ENCODE data around the gene MAL.

The MAL gene

DNA sequence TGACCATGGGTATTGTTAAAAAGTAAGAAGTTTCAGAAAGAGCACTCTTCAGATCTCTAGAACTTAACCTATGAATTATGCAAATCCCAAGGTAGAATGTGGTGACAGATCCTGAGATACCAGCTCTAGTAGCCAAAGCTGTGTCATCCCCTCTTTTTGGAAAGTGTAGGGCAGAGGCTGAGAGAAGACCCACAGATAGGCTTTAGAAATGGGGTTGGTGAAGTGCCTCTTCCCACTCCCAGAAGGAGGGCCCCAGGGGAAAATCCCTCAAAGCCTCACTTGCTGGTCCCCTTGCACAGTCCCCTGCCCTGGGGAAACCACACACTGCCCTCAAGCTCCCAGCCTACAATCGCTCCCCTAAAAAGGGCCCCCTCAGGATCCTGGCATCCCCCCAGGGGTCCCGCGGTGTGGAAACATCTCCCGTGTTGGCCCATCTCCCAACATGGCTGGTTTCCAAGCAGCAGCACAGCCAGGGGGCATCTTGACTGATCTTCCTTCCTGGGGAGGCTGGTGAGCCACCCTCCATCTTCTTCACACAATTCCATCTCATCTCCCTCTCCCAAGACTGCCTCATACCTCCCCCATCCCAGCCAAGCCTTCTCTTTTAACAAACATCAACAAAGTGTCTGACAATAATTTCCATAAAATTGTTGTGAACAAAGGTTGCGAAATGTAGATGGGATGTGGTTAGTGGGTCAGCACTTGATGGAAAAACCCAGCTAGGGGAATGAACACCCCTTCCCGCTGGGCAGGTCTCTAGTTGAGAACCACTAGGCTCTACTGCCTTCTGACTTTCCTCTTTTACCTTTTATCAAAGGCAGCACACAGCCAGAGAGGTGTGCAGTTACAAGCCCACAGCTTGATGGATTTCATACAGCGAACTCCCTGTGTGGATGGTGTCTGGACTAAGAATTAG is 25.1 kb downstream of the MAL start:
- DNase-seq: no peak

DNA sequence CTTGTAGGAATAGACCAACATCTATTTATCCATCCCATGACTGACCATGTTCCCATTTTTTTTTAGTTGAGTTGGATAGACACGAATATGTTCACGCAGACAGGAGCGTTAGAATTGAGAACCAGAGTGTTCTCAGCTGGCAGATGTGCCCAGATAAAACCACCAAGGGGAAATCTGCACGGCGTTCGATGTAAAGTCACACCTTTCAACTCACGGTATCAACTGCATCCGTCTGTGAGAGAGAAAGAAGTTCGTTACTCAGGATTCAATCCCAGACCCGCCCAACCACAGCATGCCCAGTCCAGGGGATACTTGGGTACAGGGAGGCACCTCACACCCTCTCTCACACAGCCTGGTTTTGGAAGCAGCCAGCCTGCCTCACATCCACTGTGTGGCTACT is 26.1 kb downstream of the MAL start:
- no peak for DNase-seq

DNA sequence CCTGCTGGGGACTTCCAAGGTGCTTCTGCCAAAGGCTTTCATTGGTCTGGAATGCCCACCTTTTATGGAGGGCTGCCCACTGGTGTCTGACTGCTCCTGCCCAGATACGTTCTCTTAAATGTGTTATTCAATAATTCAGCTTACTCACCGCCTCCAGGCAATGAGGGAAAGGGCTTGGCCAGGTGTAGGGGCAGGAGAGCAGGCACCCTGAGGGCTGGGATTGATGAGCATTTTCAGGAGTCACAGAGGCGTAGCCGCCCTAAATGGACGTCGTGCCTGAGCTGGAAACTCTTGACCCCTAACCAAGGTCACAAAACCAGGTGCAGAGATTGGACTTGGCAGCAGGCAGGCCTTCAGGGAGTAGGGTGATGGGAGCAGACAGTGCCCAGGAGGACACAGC is 26.8 kb downstream of the MAL start:
- DNase-seq: no peak

DNA sequence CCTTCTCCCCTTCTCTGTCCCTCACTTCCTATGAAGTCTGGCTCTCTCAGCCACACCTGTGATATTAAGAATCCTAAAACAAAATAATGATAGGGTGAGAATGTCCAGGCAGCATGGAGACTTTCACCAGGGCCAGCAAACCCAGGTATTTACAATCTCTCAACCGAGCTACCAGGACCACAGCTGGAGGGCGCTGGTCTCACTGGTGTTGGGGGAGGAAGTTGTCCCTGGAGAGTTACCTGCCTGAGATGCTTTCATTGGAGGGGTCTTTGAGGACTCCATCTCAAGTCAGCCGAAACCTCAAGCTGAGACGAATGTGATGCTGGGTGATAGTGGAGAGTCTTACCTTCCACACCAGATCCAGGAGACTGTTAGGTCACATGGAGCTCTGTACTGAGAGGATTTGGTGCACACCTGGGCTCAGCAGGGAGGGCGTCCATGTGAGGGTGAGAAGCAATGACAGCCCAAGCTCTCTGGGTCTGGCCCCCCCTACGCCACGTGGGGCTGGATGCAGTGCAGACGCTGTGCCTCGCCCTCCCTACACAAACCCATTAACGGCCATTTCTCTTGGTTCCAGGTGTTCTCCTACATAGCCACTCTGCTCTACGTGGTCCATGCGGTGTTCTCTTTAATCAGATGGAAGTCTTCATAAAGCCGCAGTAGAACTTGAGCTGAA is 27.4 kb downstream of the MAL start:
- no peak for DNase-seq

DNA sequence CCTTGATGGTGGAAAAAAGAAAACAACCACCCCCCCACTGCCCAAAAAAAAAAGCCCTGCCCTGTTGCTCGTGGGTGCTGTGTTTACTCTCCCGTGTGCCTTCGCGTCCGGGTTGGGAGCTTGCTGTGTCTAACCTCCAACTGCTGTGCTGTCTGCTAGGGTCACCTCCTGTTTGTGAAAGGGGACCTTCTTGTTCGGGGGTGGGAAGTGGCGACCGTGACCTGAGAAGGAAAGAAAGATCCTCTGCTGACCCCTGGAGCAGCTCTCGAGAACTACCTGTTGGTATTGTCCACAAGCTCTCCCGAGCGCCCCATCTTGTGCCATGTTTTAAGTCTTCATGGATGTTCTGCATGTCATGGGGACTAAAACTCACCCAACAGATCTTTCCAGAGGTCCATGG is 28.0 kb downstream of the MAL start:
- no peak for DNase-seq

DNA sequence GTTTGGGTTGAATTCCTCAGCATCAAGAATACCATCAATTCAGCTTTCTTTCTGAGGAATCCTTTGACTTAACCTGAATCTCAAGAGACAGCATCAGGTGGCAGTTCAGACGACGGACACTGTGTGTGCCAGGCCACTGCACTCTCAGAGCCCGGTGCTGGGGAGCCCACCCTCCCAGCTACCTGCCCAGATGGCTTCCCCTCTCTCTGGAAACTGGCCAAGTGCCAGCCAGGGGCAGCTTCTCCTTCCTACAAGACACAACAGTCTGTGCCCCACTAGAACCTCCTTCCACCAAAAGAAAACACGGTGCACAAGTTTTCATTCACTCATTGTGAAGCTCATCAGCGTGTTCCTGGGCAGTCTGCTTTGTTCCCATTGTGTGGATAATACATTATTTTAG is 28.5 kb downstream of the MAL start:
- DNase-seq: no peak

DNA sequence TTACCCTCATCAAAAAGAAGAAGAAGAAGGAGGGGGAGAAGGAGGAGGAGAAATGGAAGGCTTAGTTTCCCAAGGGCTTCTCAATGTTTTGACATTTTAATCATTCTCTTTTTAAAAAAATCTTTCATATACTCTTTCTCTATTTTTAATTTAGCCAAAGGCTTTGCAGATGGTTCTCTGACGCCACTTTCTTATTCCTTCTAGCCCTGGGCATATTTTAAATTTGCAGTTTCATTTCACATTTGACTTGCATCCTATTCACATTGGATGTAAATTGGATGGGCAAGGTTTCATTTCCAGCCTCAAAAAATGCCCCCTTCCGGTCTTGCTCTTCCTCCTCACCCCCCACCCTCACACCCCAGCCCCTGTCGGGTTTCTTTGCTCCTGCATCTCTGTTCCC is 29.8 kb downstream of the MAL start:
- DNase-seq: no peak

DNA sequence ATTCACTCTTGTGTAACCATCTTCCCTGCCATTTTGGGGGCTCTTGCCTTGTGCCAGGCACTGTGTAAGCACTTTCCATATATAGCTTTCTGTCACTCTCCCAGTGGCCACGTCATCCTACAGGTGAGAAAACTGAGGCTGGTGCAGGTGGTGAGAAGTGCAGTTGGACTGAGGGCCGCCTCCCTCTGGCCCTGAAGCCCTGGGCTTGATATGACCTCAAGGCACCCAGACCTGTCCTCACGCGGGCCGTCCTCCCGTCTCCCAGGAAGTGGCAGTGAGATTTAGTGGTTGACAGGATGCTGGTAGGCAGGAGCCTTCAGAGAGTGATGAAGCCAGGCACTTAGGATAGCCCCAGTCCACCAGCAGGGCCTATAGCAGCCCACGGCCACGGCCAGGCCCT is 30.5 kb downstream of the MAL start:
- DNase-seq: no peak

DNA sequence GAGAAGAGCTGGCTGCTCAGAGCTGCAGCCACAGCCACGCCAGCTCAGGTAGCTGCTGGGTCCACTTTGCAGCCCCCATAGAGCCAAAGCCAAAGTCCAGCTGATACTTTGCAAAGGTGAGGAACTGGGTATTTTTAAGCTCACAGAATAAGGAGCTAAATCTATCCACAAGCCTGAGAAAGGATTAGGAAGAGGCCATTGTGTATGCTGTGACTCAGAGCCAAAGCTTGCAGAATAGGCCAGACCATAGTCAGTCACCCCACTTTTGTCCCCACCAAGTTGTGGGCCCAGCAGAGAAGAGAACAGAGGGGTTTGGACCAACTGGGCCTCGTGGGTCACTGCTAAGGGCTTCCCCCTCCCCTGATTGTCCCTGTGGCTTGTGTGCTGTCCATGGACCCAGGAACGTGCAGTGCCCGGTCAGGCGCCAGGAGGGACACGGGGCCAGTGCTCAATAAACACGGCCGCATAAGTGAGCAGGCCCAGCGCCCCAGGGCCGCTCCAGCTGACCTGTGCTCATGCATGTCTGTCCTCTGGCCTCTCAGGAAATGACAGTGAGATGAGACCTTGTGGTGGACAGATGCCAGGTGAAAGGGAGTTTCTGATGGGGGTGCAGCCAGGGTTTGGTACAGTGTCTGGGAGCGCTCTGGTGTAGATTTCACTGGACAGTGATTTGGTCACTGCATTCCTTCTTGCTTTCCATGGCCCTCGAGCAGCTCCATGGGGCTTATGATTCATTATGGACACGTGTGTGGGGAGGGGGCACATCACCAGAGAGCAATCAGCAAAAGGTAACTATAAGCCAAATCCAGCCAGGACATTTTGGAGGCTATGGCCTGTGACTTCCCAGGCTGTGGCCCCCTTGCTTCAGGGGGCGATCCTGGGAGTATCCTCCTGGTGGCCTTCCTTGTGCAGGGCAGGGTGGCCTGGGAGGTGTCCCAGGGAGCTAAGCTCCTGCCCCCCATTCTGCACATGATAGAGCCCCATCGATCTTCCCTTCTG is 31.3 kb downstream of the MAL start:
- no peak for DNase-seq

DNA sequence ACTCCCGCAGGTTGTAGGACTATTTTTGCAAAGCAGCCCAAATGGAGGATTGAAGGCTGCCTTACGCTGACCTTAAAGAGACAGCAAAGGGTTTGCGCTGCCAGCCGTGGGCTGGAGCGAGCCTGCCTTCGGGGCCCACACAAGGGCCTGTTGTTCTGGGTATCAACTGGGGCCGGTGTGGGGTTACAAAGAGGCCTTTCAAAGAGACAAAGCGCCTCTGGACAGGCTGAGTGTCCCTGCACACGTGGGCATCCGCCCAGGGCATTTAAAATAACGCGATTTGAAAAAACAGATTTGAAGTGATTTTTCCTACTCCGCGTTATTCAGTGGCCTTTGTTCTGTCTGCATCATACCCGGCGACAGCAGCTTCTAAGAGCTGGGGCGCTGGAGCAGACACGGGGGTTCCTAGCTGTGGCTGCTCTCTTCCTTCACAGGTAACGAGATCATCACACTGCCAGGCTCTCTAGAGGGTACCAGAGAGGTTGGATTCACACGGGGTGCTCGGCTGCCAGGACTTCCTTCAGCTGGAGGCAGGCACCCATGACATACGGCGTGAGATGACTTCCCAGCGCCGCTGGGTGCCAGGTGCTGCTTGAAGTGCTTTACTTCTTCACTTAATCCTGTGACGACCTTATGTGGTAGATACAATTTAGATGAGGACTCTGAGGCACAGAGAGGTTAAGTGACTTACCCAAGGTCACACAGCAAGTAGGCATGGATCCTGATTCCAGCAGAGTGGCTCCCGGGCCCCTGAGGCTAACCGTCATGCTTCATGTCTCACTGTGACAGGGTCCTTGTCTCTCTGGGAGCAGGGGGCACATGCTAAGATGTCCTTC is 32.2 kb downstream of the MAL start:
- DNase-seq: no peak

DNA sequence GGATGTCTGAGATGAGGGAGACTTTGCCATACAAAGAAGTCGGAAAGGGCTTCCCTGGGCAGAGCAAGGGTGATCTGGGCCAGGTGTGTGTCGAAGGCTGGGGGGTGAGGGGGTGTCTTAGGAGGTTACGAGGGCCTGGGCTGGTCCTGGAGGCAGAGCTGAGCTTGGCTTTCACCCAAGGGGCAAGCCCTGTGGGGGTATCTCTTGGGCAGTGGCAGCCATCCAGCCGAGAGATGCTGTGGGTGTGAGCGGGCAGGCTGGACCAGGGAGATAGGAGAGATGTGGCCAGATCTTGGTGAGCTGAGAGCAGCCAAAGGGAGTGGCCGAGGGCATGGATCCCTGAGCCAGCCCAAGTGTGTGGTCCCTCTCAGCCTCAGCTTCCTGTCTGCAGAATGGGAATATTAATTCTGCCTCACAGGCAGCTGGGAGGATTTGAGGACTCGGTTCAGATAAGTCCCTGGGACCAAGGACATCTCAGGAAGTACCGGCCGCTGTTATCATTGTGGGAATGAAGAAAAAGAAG is 33.0 kb downstream of the MAL start:
- DNase-seq: no peak

DNA sequence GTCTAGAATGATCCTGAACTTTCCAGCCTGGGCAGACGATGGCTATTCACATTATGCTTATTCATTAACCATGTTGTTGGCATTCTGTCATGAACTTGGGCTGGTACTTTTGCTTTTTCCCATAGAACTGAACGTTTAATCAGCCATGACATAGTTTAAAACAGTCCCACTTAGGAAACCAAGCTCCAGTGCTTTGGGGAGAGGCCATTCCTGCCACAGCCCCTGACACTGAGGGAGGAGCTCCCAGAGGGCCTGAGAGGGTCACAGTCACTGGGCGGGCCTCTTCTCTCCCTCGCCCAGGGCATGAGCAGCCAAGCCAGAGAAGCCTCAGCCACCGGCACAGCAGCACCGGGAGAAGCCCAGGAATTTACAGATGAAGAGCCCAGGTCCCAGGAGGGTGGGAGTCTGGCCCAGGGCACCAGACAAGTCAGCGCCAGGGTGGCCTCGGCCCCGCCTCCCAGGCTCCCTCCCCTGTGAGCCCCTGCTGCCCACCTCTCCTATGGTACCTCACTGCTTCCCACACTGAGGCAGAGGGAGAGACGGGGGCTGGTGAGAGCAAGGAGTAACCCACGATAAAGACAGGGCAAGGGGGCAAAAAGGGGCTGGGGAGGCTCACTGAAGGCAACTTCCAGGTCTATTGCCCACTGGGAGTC is 33.6 kb downstream of the MAL start:
- DNase-seq: no peak

DNA sequence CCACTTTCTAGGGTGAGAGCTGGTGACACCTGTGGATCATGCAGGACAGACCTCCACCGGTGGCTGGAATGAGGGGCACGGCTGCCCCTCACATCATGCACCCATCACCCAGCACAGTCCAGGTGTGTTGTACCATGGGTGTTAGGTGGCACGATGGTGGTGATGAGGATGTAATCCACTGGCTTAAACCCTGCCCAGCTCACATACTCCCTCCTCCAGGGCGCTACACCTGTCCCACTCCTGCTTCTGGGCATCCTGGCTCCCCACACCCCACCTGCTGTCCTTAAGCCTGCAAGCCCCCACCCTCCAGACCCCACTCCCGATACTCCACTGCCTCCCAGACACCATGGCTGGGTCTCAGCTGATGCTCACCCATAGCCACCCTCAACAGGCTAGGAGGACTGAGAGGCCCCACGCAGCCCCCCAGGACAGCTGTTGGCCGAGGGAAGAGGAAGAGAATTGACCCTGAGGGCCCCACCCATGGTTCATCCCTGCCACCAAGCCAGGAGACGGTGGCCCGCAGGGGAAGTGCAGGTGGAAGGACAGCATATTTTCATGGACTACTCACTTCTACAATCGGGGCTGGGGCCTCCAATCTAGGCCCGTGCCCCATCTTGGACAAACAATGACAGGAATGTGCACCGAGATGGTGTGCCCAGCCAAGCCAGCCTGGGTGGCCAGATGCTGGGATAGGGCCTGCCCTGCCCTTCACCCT is 34.3 kb downstream of the MAL start:
- no peak for DNase-seq

DNA sequence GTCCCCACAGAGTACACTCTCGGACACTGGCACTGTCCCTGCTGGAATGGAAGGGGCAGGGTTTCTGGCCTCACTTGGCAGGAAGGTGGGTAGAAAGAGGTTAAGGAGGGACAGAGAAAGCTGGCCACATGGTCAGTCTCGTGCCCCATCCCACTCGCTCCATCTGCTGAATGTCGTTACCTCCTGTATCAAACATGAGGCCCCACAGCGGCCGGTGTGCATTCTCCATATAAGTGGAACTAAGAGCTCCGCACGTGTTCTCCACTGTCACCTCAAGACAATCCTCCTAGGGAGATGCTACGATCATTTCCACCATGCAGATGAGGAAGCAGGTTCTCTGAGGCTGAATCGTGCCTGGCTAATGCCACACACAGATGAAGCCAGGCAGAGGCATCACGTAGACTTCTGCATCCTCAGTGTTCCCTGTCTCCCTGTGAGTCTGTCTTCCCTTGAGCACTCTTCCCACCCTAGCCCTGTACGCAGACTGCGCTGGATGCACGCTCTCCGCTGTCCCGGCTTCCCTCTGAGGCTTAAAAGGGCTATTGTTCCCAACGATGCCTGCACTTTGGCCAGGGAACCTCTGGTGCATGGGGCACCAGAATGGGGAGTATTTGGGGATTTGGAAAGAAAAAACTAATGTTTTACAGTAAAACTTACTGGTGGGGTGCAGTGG is 35.1 kb downstream of the MAL start:
- DNase-seq: no peak

DNA sequence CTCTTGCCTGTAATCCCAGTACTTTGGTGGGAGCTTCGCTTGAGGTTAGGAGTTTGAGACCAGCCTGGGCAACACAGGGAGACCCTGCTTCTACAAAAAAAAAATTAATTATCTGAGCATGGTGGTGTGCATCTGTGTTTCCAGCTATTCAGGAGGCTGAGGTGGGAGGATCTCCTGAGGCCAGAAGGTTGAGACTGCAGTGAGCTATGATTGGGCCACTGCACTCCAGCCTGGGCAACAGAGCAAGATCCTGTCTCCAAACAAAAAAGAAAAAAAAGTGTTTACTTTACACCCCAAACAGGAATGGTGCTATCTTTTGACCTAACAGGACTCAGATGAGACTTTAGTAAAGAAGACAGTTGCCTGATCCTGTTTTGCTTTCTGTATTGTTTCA is 35.6 kb downstream of the MAL start:
- DNase-seq: no peak

DNA sequence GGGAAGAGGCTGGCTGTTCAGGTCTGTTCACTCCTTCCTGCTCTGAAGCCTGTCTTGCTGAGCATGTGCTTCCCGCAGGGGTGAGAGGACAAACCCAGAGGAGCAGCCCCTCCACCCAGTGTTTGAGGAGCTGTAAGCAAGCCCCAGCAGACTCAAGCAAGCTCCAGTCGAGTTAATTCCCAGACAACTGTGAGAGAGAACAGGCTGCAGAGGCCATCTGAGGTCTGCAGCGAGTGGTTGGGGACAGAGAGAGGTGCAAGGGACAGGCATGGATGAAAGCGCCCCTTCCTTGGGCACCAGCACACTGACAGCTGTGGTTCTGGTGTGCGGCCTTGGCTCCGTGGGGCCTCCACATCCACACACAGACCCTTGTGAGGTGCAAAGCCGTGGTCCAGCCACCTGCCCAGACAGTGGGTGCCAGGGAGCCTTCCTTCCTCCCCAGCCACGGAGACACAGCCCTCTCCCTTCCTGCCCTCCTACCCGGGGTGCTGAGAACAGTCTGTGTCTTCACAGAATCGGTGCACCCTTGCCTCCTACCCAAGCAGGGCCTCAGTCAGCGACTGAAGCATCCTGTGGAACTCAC is 36.2 kb downstream of the MAL start:
- DNase-seq: no peak

DNA sequence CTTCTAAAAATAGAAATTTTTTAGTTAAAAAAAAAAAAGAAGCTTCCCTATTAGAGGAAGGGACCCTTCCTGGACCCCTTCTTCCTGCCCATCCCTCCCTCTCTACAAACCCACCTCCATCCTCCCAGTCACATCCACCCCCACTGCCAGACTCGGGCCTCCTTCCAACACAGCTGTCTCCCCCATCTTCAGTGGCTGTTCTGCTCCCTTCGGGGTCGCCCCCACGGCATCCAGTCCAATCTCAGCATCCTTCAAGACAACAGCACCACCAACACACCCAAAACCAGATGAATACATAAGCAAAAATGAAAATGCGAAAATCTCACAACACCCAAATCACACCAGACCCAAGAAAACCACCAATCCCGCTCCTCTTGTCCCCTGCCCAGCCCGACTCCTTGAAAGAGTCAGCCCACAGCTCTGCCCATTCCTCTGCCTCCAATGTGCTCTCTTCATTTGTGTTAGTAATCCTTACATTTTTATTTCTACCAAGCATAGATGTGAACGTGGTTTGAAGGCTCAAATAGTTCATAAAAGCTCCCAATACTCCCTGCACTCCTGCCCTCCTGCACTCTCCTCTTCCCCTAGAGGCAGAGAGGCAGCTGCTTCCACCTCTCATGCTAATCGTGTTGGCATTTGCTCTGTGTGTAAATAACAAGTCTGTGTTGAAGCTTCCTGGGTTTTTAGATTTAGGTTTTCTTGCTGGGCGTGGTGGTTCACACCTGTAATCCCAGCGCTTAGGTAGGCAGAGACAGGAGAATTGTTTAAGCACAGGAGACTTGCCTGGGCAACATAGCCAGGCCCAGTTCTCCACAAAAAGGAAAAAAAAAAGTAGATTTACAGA is 37.0 kb downstream of the MAL start:
- no peak for DNase-seq

DNA sequence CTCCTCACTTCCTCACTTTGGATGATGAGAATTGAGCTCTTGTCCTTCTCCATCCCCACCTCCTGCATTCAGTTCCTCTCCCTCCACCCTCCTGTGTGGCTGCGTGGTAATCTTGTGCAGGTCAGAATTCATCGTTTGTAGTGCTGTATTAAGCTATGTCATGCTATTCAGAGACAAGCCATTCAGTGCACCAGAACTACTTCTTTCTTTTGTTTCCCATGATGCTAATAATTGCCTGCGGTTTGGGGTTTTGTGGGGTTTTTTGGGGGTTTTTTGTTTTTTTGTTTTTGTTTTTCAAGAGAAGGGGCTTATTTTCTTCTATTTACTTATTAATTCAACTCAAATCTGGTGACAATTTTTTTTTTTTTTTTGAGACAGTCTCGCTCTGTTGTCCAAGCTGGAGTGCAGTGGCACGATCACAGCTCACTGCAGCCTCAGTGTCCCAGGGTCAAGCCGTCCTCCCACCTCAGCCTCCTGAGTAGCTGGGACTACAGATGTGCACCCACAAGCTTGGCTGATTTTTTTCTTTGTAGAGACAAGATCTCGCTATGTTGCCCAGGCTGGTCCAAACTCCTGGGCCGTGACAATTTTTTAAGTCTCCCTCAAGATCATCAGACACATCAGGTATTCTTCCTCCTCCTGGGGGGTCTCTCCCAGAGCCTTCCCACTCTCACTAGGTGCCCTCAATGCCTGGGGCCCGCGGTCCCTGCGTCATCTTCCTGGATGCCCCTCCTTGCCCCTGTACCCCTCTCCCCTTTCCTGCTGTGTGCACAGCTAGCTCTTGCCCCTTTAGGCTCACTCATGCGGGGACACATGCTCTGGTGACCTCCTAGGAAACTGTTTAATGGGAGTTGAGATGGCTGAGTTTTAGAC is 37.8 kb downstream of the MAL start:
- no peak for DNase-seq

All from suppressor macrophage (primary cell).